Osteoblast (primary cell): ENCODE results near the gene RNF224. TPM values are rescaled to one million over a fixed set of nuclear protein-coding genes. Genes with fewer than 3 reads are reported as not detected.

Experiments used
- DNase-seq: peaks from one replicate; pipeline ENCODE4 v3.0.0; 2011; ENCODE audit warnings: low spot score, mixed read lengths; ENCODE audit not compliant: insufficient read length; ENCODE audit errors: missing footprints
- H2AFZ ChIP-seq: 2 replicates; pipeline ENCODE4 v1.6.0; 2011; ENCODE audit warnings: mild to moderate bottlenecking, low read length
- H3K27ac ChIP-seq: 2 replicates; pipeline ENCODE4 v1.5.1; 2011; ENCODE audit warnings: mild to moderate bottlenecking, low read depth, low read length, moderate library complexity
- H3K27me3 ChIP-seq: 2 replicates; pipeline ENCODE4 v1.6.0; 2012; ENCODE audit warnings: mild to moderate bottlenecking, control low read depth, inconsistent platforms, low read length, moderate library complexity; ENCODE audit not compliant: insufficient read depth
- H3K36me3 ChIP-seq: 2 replicates; pipeline ENCODE4 v1.5.1; 2011; ENCODE audit warnings: mild to moderate bottlenecking, low read length, control low read depth, moderate library complexity; ENCODE audit not compliant: insufficient read depth
- H3K4me1 ChIP-seq: 2 replicates; pipeline ENCODE4 v1.5.1; 2011; ENCODE audit warnings: mild to moderate bottlenecking, low read length, control low read depth, moderate library complexity; ENCODE audit not compliant: insufficient read depth
- H3K4me2 ChIP-seq: 2 replicates; pipeline ENCODE4 v1.6.0; 2011; ENCODE audit warnings: mild to moderate bottlenecking, low read length; ENCODE audit not compliant: insufficient read depth
- H3K4me3 ChIP-seq: fragments of 200-600 bp; sonication (generic); 3 replicates; pipeline ENCODE4 v1.5.1; 2012; ENCODE audit warnings: mild to moderate bottlenecking, low read length, inconsistent platforms; ENCODE audit not compliant: insufficient read depth
- H3K79me2 ChIP-seq: 2 replicates; pipeline ENCODE4 v1.6.0; 2012; ENCODE audit warnings: mild to moderate bottlenecking, low read length, control low read depth, inconsistent platforms; ENCODE audit not compliant: insufficient read depth
- H3K9me3 ChIP-seq: 2 replicates; pipeline ENCODE4 v1.5.1; 2011; ENCODE audit warnings: low read depth, low read length, control low read depth
- H4K20me1 ChIP-seq: 2 replicates; pipeline ENCODE4 v1.6.0; 2012; ENCODE audit warnings: mild to moderate bottlenecking, low read length, control low read depth; ENCODE audit not compliant: insufficient read depth
- total RNA-seq: library from RNA; depleted of rRNA; stranded (reverse); fragments of >200 nt; gene quantifications from 2 replicates; pipeline ENCODE4 v1.2.3, GENCODE V29; 2012
- TF ChIP-seq, protein P1 (sequence below): IDR thresholded peaks from 2 replicates; pipeline ENCODE4 v1.5.1; 2011; ENCODE audit warnings: mild to moderate bottlenecking, low read depth, low read length, moderate library complexity; ENCODE audit errors: extremely low read depth

RNF224 gene
- total RNA-seq, 1 donor, result under 0.01 TPM

DNA sequence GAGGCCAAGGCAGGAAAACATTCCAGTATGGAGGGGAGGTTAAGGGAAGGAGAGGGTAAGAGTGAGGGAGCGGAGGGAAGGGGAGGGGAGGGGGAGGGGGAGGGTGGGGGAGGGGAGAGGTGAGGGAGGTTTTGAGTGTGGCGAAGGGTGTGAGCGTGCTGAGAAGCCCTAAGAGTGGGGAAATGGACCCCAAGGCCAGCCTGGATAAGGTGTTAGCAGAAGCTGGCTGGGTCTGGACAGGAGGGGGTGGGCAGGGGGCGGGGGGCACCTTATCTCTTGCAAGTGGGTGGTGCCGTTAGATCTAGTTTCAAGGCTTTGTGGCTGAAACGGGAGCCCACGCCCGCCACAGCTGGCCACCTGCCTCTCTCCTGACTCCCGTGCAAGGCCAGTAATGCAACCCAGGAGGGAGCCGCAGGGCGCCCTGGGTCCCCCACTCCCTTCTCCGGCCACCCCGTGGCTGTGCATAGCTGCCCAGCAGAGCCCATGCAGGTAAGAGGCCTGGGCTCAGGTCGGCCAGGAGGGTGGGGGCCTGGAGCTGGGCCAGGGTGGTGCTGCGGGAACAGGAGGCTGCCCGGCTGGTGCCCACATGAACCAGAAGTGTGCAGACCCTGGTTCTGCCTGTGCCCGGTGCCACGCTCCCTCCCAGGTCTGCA is 677 bp downstream of the RNF224 start:
- Histone ChIP-seq H3K27ac (no peak overlapping the region), H3K36me3 (no peaks in the 10 kb centered on the region), H3K9me3 (no peaks in the 10 kb centered on the region), H3K4me2 (no peak overlapping the region), H2AFZ (no peak overlapping the region), H3K79me2 (no peaks in the 10 kb centered on the region), H3K27me3 (no peaks in the 10 kb centered on the region), H3K4me1 (peaks cover 5% of the 10 kb centered on the region), H3K4me3 (no peak overlapping the region), H4K20me1 (no peaks in the 10 kb centered on the region)
- TF ChIP-seq, protein P1, sequence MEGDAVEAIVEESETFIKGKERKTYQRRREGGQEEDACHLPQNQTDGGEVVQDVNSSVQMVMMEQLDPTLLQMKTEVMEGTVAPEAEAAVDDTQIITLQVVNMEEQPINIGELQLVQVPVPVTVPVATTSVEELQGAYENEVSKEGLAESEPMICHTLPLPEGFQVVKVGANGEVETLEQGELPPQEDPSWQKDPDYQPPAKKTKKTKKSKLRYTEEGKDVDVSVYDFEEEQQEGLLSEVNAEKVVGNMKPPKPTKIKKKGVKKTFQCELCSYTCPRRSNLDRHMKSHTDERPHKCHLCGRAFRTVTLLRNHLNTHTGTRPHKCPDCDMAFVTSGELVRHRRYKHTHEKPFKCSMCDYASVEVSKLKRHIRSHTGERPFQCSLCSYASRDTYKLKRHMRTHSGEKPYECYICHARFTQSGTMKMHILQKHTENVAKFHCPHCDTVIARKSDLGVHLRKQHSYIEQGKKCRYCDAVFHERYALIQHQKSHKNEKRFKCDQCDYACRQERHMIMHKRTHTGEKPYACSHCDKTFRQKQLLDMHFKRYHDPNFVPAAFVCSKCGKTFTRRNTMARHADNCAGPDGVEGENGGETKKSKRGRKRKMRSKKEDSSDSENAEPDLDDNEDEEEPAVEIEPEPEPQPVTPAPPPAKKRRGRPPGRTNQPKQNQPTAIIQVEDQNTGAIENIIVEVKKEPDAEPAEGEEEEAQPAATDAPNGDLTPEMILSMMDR, result no peak
- DNase-seq, result no peak

DNA sequence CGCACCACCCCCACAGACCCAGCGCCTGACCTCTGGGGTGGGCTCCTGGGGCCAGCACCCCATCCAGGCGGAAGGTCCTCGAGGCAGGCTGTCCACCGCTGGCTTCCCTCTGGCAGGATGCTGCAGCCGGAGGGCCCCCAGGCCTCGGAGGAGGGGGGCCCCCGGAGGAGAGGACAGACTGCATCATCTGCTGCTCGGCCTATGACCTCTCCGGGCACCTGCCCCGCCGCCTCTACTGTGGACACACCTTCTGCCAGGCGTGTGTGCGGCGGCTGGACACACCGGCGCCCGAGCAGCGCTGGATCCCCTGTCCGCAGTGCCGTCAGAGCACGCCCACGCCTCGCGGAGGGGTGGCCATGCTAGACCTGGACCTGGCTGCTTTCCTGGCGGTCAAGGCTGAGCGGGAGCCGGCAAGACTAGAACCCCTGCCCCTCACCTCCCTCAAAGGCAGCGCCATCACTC is 1.2 kb downstream of the RNF224 start:
- TF ChIP-seq, protein P1, result no peak
- Histone ChIP-seq H3K9me3 (no peaks in the 10 kb centered on the region), H3K4me2 (no peak overlapping the region), H3K27me3 (no peaks in the 10 kb centered on the region), H3K4me1 (peaks cover 4% of the 10 kb centered on the region), H3K4me3 (no peak overlapping the region), H2AFZ (no peak overlapping the region), H3K27ac (no peak overlapping the region), H3K79me2 (no peaks in the 10 kb centered on the region), H4K20me1 (no peaks in the 10 kb centered on the region), H3K36me3 (no peaks in the 10 kb centered on the region)
- DNase-seq, result no peak

DNA sequence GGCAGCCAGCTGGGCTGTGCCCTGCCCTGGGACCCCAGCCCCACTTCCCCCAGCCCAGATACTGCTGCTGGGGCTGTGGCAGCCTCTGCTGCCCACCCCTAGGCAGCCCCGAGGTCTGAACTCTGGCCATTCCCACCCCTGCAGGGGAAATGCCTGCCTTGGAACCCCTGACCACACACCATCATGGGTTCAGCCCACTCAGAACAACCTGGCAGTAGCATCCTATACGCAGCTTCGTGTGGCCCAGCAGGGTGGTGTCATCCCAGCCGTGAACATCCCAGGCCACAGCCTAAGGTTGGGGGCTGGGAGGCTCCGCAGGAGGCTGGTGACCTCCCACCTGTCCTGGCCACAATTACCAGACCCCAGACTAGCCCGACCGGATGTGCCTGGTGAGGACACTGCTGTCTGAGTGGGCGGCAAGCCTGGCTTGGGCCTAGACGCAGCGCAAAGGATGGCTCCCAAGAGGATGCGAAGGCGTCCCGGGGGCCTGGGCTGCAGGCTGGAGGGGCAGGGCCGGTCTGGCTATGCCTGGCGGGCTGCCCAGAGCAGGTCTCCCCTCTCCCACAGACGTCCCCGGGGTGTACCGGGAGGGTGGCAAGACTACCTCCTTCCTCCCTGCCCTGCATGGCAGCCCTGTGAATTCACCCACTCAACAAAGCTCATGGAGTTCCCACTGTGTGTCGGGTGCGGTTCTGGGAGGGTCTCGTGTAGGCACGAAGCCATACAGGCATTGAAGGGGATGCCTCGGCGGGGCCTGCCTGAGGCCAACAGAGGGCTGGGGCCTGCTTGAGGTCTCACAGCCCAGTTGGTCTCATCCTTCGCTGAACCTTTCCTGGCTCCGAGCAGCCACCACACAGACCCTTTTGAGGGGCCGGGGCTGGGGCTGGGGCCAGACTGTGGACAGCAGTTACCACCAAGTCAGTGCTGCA is 1.9 kb downstream of the RNF224 start:
- no peak overlapping the region for H2AFZ ChIP-seq

More for the DNA sequence above, 1.9 kb downstream of the RNF224 start:
- TF ChIP-seq, protein P1, result no peak
- Histone ChIP-seq H3K4me2 (no peak overlapping the region), H3K27me3 (no peaks in the 10 kb centered on the region), H3K9me3 (no peaks in the 10 kb centered on the region), H3K4me1 (peaks cover under 1% of the 10 kb centered on the region), H3K27ac (no peak overlapping the region), H3K36me3 (no peaks in the 10 kb centered on the region), H4K20me1 (no peaks in the 10 kb centered on the region), H3K79me2 (no peaks in the 10 kb centered on the region), H3K4me3 (no peak overlapping the region)
- DNase-seq, result no peak
